ENCODE data around the gene PCOLCE2. TPM values are rescaled to one million over a fixed set of nuclear protein-coding genes. Genes with fewer than 3 reads are reported as not detected.

The PCOLCE2 gene
- total RNA-seq, 1 experiment from 2014 or later: 14.6 TPM

GRCh38 chr3:142916605-142917004 is 27.7 kb upstream of the PCOLCE2 start:
- H3K4me3 ChIP-seq (ENCODE audit: low read depth in 2 of 2, low read length in 2 of 2): no peak overlapping the region
- ChIA-PET POLR2A (no interaction called here), CTCF (no interaction called here)
- no peak for DNase-seq (ENCODE audit: low read depth, low spot score)
- no peak for ATAC-seq
- TF ChIP-seq POLR2AphosphoS5 (IDR thresholded peaks at IDR 0.05; ENCODE audit: low read depth, low read length): no peak
- TF ChIP-seq REST (IDR thresholded peaks at IDR 0.05; ENCODE audit: insufficient read depth in 1 of 2, low read depth in 2 of 2, low read length in 1 of 2): no peak
- TF ChIP-seq TCF7L2 (IDR thresholded peaks at IDR 0.05; ENCODE audit: low read depth, low read length): no peak
- TF ChIP-seq CTCF (IDR thresholded peaks at IDR 0.05): no peak
- TF ChIP-seq SIN3A (IDR thresholded peaks at IDR 0.05; ENCODE audit: borderline replicate concordance, insufficient read depth, low read depth, low read length): no peak
- no peak overlapping the region for H3K27ac ChIP-seq (ENCODE audit: low read length)
- H3K4me1 ChIP-seq (ENCODE audit: control insufficient read depth, insufficient read depth, low read length): no peaks in the 10 kb centered on the region
- no peaks in the 10 kb centered on the region for H3K9me3 ChIP-seq (ENCODE audit: control insufficient read depth, insufficient read depth, low read depth, low read length)
- H3K27me3 ChIP-seq (ENCODE audit: control insufficient read depth, insufficient read depth, low read length): peaks cover 7% of the 10 kb centered on the region; the same call in 1 of the 2 replicates
- BruUV-seq (replicated peaks): no TSS peak
- intact Hi-C loops (cut with micrococcal nuclease; ENCODE audit: unreplicated experiment) (no loop called here), in situ Hi-C loops (cut with HindIII; ENCODE audit: low pct_unique_long_range_greater_than_20kb, low sequenced_read_pairs) (no loop called here)
- H3K36me3 ChIP-seq (ENCODE audit: control insufficient read depth, insufficient read depth, low read length): no peaks in the 10 kb centered on the region

GRCh38 chr3:142915636-142916035 is 26.8 kb upstream of the PCOLCE2 start:
- ChIA-PET CTCF (no interaction called here), POLR2A (no interaction called here)
- in situ Hi-C loops (cut with HindIII; ENCODE audit: low pct_unique_long_range_greater_than_20kb, low sequenced_read_pairs) (no loop called here), intact Hi-C loops (cut with micrococcal nuclease; ENCODE audit: unreplicated experiment) (no loop called here)
- H3K27ac ChIP-seq (ENCODE audit: low read length): no peak overlapping the region
- no peak for TF ChIP-seq POLR2AphosphoS5 (IDR thresholded peaks at IDR 0.05; ENCODE audit: low read depth, low read length)
- no peak for TF ChIP-seq REST (IDR thresholded peaks at IDR 0.05; ENCODE audit: insufficient read depth in 1 of 2, low read depth in 2 of 2, low read length in 1 of 2)
- no peak for TF ChIP-seq CTCF (IDR thresholded peaks at IDR 0.05)
- no peak for TF ChIP-seq SIN3A (IDR thresholded peaks at IDR 0.05; ENCODE audit: borderline replicate concordance, insufficient read depth, low read depth, low read length)
- TF ChIP-seq TCF7L2 (IDR thresholded peaks at IDR 0.05; ENCODE audit: low read depth, low read length): no peak
- peaks cover 7% of the 10 kb centered on the region; the same call in 1 of the 2 replicates for H3K27me3 ChIP-seq (ENCODE audit: control insufficient read depth, insufficient read depth, low read length)
- no peak overlapping the region for H3K4me3 ChIP-seq (ENCODE audit: low read depth in 2 of 2, low read length in 2 of 2)
- no peaks in the 10 kb centered on the region for H3K36me3 ChIP-seq (ENCODE audit: control insufficient read depth, insufficient read depth, low read length)
- no peaks in the 10 kb centered on the region for H3K4me1 ChIP-seq (ENCODE audit: control insufficient read depth, insufficient read depth, low read length)
- no TSS peak for BruUV-seq (replicated peaks)
- ATAC-seq (no peak), DNase-seq (ENCODE audit: low read depth, low spot score) (no peak)
- H3K9me3 ChIP-seq (ENCODE audit: control insufficient read depth, insufficient read depth, low read depth, low read length): no peaks in the 10 kb centered on the region
